ENCODE data around the gene MET.
"Not testable (repeated sequence)": the region's sequence is repeated elsewhere in the genome, so short reads cannot be mapped to it uniquely, and the experiment has no call there.

The MET gene

GRCh38 chr7:116788572-116789197 lies 116.7 kb downstream of the MET start:
- no peak for DNase-seq

- no peak for DNase-seq
Measured at GRCh38 chr7:116790025-116790424, 118.0 kb downstream of the MET start.

- DNase-seq = no peak
Measured at GRCh38 chr7:116792813-116793212, 120.8 kb downstream of the MET start.

- no peak for DNase-seq
Measured at GRCh38 chr7:116793795-116794340, 121.9 kb downstream of the MET start.

- no peak for DNase-seq
Measured at GRCh38 chr7:116796471-116796870, 124.5 kb downstream of the MET start.

- DNase-seq = no peak
Measured at GRCh38 chr7:116797612-116798011, 125.6 kb downstream of the MET start.

- DNase-seq = no peak
Measured at GRCh38 chr7:116798232-116798631, 126.2 kb downstream of the MET start.

GRCh38 chr7:116799916-116800315 lies 127.9 kb downstream of the MET start:
- no peak for DNase-seq

- no peak for DNase-seq
Measured at GRCh38 chr7:116800594-116800993, 128.6 kb downstream of the MET start.

- DNase-seq = no peak
Measured at GRCh38 chr7:116801092-116801710, 129.2 kb downstream of the MET start.

- DNase-seq = no peak
Measured at GRCh38 chr7:116802144-116802745, 130.2 kb downstream of the MET start.

GRCh38 chr7:116802746-116803152 lies 130.8 kb downstream of the MET start:
- no peak for DNase-seq

- no peak for DNase-seq
Measured at GRCh38 chr7:116804471-116804870, 132.5 kb downstream of the MET start.

- no peak for DNase-seq
Measured at GRCh38 chr7:116805100-116805544, 133.1 kb downstream of the MET start.

- DNase-seq = no peak
Measured at GRCh38 chr7:116806046-116806944, 134.3 kb downstream of the MET start.

GRCh38 chr7:116807011-116807560 lies 135.1 kb downstream of the MET start:
- DNase-seq = no peak

- DNase-seq = no peak
Measured at GRCh38 chr7:116809636-116810266, 137.8 kb downstream of the MET start.

- no peak for DNase-seq
Measured at GRCh38 chr7:116810267-116811116, 138.5 kb downstream of the MET start.

- DNase-seq = no peak
Measured at GRCh38 chr7:116811768-116812167, 139.8 kb downstream of the MET start.

- DNase-seq = no peak
Measured at GRCh38 chr7:116812860-116813259, 140.9 kb downstream of the MET start.

- not testable (repeated sequence) for DNase-seq
Measured at GRCh38 chr7:116813371-116813770, 141.4 kb downstream of the MET start.
